ENCODE measurements around the gene KLLN. TPM values are rescaled to one million over a fixed set of nuclear protein-coding genes. Genes with fewer than 3 reads are reported as not detected.

KLLN gene
- total and polyA plus RNA-seq, 2 of the 8 experiments (the other 6 are each of a cell fraction or from before 2014, with no cell fraction given), result 0.24 to 0.73 TPM

GRCh38 chr10:87880336-87880735 is 17.0 kb upstream of the KLLN start:
- Histone ChIP-seq H3K36me3 (ENCODE audit: control insufficient read depth in 2 of 4, insufficient read depth in 4 of 4, low read length in 3 of 4) (peaks cover 0 to 18% (median 0%) of the 10 kb centered on the region in 4 experiments; a peak in 1 of 8 replicates), H2BK5ac (ENCODE audit: low read depth, low read length) (no peak overlapping the region), H2BK15ac (ENCODE audit: low read length) (no peak overlapping the region), H3K4ac (replicated peaks; ENCODE audit: insufficient read length, low read depth, low read length) (no peak overlapping the region), H4K8ac (ENCODE audit: extremely low read depth, insufficient read depth, low read length) (no peak overlapping the region), H3K4me2 (ENCODE audit: insufficient read depth in 1 of 2, low read depth in 2 of 2, low read length in 2 of 2) (no peak overlapping the region), H3K14ac (ENCODE audit: insufficient read length) (no peak overlapping the region), H3K18ac (ENCODE audit: extremely low read depth, low read length) (no peak overlapping the region), H2AK5ac (ENCODE audit: low read depth, low read length) (no peak overlapping the region), H4K5ac (ENCODE audit: insufficient read length, low read depth, low read length) (no peak overlapping the region), H3K79me2 (ENCODE audit: control insufficient read depth in 1 of 2, insufficient read depth in 2 of 2, low read length in 2 of 2) (peaks cover 0 to 88% of the 10 kb centered on the region in 2 experiments; a peak in 2 of 4 replicates), H3K23me2 (ENCODE audit: low read depth, low read length) (no peaks in the 10 kb centered on the region), H4K91ac (replicated peaks; ENCODE audit: insufficient read length, low read length) (no peak overlapping the region), H2BK12ac (ENCODE audit: low read depth, low read length) (no peak overlapping the region), H3K27me3 (replicated peaks in 1 of 4; ENCODE audit: control insufficient read depth in 3 of 4, extremely low read depth in 1 of 4, insufficient read depth in 3 of 4, low read length in 3 of 4) (no peaks in the 10 kb centered on the region), H3K23ac (ENCODE audit: insufficient read length) (no peak overlapping the region), H3K9me3 (ENCODE audit: insufficient read depth in 2 of 2, low read depth in 1 of 2, low read length in 1 of 2) (no peaks in the 10 kb centered on the region), H3K79me1 (ENCODE audit: low read depth, low read length) (no peaks in the 10 kb centered on the region), H2BK120ac (replicated peaks; ENCODE audit: low read depth, low read length) (no peak overlapping the region), H3K56ac (replicated peaks; ENCODE audit: insufficient read length, low read depth, low read length) (no peak overlapping the region), H3K4me1 (replicated peaks in 1 of 4; ENCODE audit: control insufficient read depth in 3 of 4, insufficient read depth in 4 of 4, low read length in 3 of 4) (peaks cover 0 to 2% (median 0%) of the 10 kb centered on the region in 4 experiments; a peak in 1 of 7 replicates), H3K27ac (ENCODE audit: low read depth, low read length) (no peak overlapping the region), H3K9ac (replicated peaks in 1 of 4; ENCODE audit: extremely low read depth in 1 of 4, low read depth in 3 of 4, low read length in 3 of 4) (no peak overlapping the region), H2BK20ac (ENCODE audit: low read length) (no peak overlapping the region), H2AFZ (ENCODE audit: low read length) (no peak overlapping the region), H3K4me3 (ENCODE audit: extremely low read depth in 1 of 4, insufficient read depth in 2 of 4, low read depth in 3 of 4, low read length in 4 of 4) (no peak overlapping the region), H4K20me1 (replicated peaks in 1 of 2; ENCODE audit: control insufficient read depth in 1 of 2, insufficient read depth in 2 of 2, low read length in 2 of 2) (no peaks in the 10 kb centered on the region)
- ChIA-PET CTCF (ENCODE audit: partially characterized antibody) (no interaction called here), POLR2A (ENCODE audit: partially characterized antibody) (interaction anchor here (1.3 kb wide), 1 partner anchor 18 kb away, joined by 4 read pairs; no protein-coding TSS in a partner anchor)
- no peak for DNase-seq (ENCODE audit: low read depth in 1 of 2, low spot score in 2 of 2)
- FAIRE-seq, result no peak
- TF ChIP-seq KDM4A (IDR thresholded peaks at IDR 0.05; ENCODE audit: low read depth, low read length, severe bottlenecking) (no peak), YY1 (IDR thresholded peaks at IDR 0.05; ENCODE audit: low read depth, low read length) (no peak), CTBP2 (IDR thresholded peaks at IDR 0.05; ENCODE audit: borderline replicate concordance, insufficient read depth, insufficient read length, low read length) (no peak), POLR2AphosphoS5 (IDR thresholded peaks at IDR 0.05; ENCODE audit: low read depth, low read length) (no peak), HDAC2 (IDR thresholded peaks at IDR 0.05; ENCODE audit: borderline replicate concordance in 1 of 2, low read depth in 2 of 2, low read length in 2 of 2) (no peak)
